ENCODE measurements around the gene ATP10A. TPM values are rescaled to one million over a fixed set of nuclear protein-coding genes. Genes with fewer than 3 reads are reported as not detected.

Gene ATP10A
- total and polyA plus RNA-seq, 2 of the 8 experiments (the other 6 are each of a cell fraction or from before 2014, with no cell fraction given) = 2.0 to 2.8 TPM

DNA sequence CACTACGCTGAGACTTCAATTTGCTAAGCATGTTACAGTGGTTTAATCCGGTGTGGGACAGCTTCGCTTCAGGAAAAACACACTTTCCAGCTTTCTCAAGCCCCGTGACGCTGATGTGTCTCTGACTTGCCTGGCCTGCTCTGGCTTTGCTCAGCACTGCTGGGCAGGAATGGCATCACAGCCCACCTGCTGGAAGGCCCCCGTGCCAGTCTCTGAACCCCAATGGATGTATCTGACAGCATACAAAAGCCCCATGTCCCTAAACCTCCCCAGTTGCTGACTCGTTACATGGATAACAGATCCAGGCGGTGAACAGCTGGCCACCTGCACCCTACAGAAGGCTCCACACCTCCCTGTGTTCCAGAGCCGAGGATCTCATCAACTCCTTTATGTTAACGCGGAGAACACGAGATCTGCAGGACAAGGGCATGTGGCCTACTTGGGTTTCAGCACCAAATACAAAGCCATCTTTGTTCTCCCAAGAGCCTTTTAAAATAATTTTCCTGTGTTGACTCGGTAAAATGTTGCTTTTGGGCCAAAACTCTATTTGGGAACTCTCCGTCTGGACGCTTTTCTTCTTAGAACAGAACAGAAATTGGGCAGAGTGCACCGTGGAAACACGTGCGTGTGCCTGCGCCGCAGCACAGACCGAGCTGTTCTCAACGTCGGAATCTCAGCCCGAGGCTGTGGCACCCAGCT is 61.4 kb downstream of the ATP10A start (continued):
- no peak for TF ChIP-seq SIN3A (conservative IDR thresholded peaks at IDR 0.05 in 1 of 2, IDR thresholded peaks at IDR 0.05 in 1 of 2; ENCODE audit: low read depth in 1 of 2, low read length in 2 of 2)
- no peak for TF ChIP-seq CREB1 (IDR thresholded peaks at IDR 0.05)

Data from H1 (cell line).